CD8-positive, alpha-beta memory T cell (primary cell): ENCODE data around the gene SERPINB11. TPM values are rescaled to one million over a fixed set of nuclear protein-coding genes. Genes with fewer than 3 reads are reported as not detected.

Experiments used
- CTCF ChIA-PET: fragments of 350-600 bp; sonication (Branson Sonifier 250); formaldehyde crosslinking; loops from one replicate; lab custom pipeline; 2021; ENCODE audit warnings: antibody characterized with exemption; lab: Charles Lee
- POLR2A ChIA-PET: fragments of 350-600 bp; sonication (Branson Sonifier 250); formaldehyde crosslinking; loops from one replicate; lab custom pipeline; 2021; ENCODE audit warnings: antibody characterized with exemption; lab: Charles Lee
- DNase-seq, 5 donors: peaks; one replicate each; pipeline versions ENCODE4 v3.0.0 to v3.0.0-alpha.2; 2020 to 2022; ENCODE audit warnings: mixed read lengths in 1 of 5
- H3K27ac ChIP-seq: one replicate; pipeline ENCODE4 v1.7.0; 2013; ENCODE audit warnings: low read depth, mild to moderate bottlenecking, low read length, moderate library complexity
- H3K27me3 ChIP-seq: 2 replicates; pipeline ENCODE4 v1.7.0; 2013; ENCODE audit warnings: low read length, mild to moderate bottlenecking; ENCODE audit not compliant: insufficient read depth, poor library complexity, severe bottlenecking
- H3K36me3 ChIP-seq: 2 replicates; pipeline ENCODE4 v1.7.0; 2013; ENCODE audit warnings: mild to moderate bottlenecking, low read length, moderate library complexity; ENCODE audit not compliant: insufficient read depth
- H3K4me1 ChIP-seq: 2 replicates; pipeline ENCODE4 v1.7.0; 2013; ENCODE audit warnings: mild to moderate bottlenecking, low read length, moderate library complexity; ENCODE audit not compliant: insufficient read depth
- H3K4me3 ChIP-seq: 2 replicates; pipeline ENCODE4 v1.7.0; 2013; ENCODE audit warnings: mild to moderate bottlenecking, low read length
- H3K9me3 ChIP-seq: 2 replicates; pipeline ENCODE4 v1.7.0; 2013; ENCODE audit warnings: mild to moderate bottlenecking, low read length
- H3K27ac Mint-ChIP-seq, 8 donors: one replicate each; pipeline ENCODE4 v1.8.0; 2020 to 2021; ENCODE audit warnings: mixed read lengths in 8 of 8, mild to moderate bottlenecking in 6 of 8, inconsistent platforms in 3 of 8, moderate library complexity in 3 of 8
- H3K27me3 Mint-ChIP-seq, 2 donors: one replicate each; pipeline ENCODE4 v1.8.0; 2020 to 2021; ENCODE audit warnings: mixed read lengths in 2 of 2, mild to moderate bottlenecking in 1 of 2, moderate library complexity in 1 of 2
- H3K36me3 Mint-ChIP-seq, 3 donors: one replicate each; pipeline ENCODE4 v1.8.0; 2020 to 2021; ENCODE audit warnings: mixed read lengths in 3 of 3, inconsistent platforms in 1 of 3, mild to moderate bottlenecking in 1 of 3
- H3K4me1 Mint-ChIP-seq, 3 donors: one replicate each; pipeline ENCODE4 v1.8.0; 2020 to 2021; ENCODE audit warnings: mixed read lengths in 3 of 3, inconsistent platforms in 1 of 3, mild to moderate bottlenecking in 1 of 3
- H3K4me3 Mint-ChIP-seq, 7 donors: one replicate each; pipeline ENCODE4 v1.8.0; 2020 to 2021; ENCODE audit warnings: mixed read lengths in 7 of 7, mild to moderate bottlenecking in 6 of 7, moderate library complexity in 4 of 7, inconsistent platforms in 2 of 7
- H3K9me3 Mint-ChIP-seq, 5 donors: one replicate each; pipeline ENCODE4 v1.8.0; 2020 to 2022; ENCODE audit warnings: mixed read lengths in 5 of 5, mild to moderate bottlenecking in 3 of 5, moderate library complexity in 2 of 5, inconsistent platforms in 1 of 5
- polyA plus RNA-seq: library from polyadenylated mRNA; unstranded; fragments of 300-500 nt; fragmentation: Illumina TruSeq; gene quantifications from one replicate; pipeline ENCODE4 v1.2.3, GENCODE V29; 2021
- total RNA-seq, 2 experiments: library from RNA; stranded (reverse); gene quantifications; one replicate each; pipeline ENCODE4 v1.2.3, GENCODE V29; 2021

The SERPINB11 gene
- total and polyA plus RNA-seq, 3 experiments from 2014 or later, result not detected

- DNase-seq, result no peak
- H3K9me3 Mint-ChIP-seq, result peaks cover 0 to 4% (median 0%) of the 10 kb centered on the region in 5 donors
- no peaks in the 10 kb centered on the region for H3K36me3 ChIP-seq
- no peaks in the 10 kb centered on the region for H3K4me1 Mint-ChIP-seq
- no peaks in the 10 kb centered on the region for H3K36me3 Mint-ChIP-seq
- no peak overlapping the region for H3K4me3 Mint-ChIP-seq
- no peak overlapping the region for H3K27ac ChIP-seq
- H3K9me3 ChIP-seq, result no peaks in the 10 kb centered on the region
- H3K27me3 Mint-ChIP-seq, result peaks cover 0 to 9% of the 10 kb centered on the region in 2 donors
- ChIA-PET CTCF (no interaction called here), POLR2A (no interaction called here)
- H3K27me3 ChIP-seq, result no peaks in the 10 kb centered on the region
- no peak overlapping the region for H3K27ac Mint-ChIP-seq
- no peak overlapping the region for H3K4me3 ChIP-seq
- no peaks in the 10 kb centered on the region for H3K4me1 ChIP-seq
Measured at GRCh38 chr18:63681449-63682340, 21.1 kb upstream of the SERPINB11 start.

- Histone ChIP-seq H3K27ac (no peak overlapping the region), H3K36me3 (no peaks in the 10 kb centered on the region), H3K4me1 (no peaks in the 10 kb centered on the region), H3K9me3 (no peaks in the 10 kb centered on the region), H3K4me3 (no peak overlapping the region), H3K27me3 (no peaks in the 10 kb centered on the region)
- ChIA-PET CTCF (no interaction called here), POLR2A (no interaction called here)
- Mint-ChIP-seq H3K4me3 (no peak overlapping the region), H3K27me3 (peaks cover 0 to 9% of the 10 kb centered on the region in 2 donors), H3K4me1 (no peaks in the 10 kb centered on the region), H3K36me3 (no peaks in the 10 kb centered on the region), H3K27ac (no peak overlapping the region), H3K9me3 (peaks cover 0 to 4% (median 0%) of the 10 kb centered on the region in 5 donors)
- no peak for DNase-seq
Measured at GRCh38 chr18:63683152-63683551, 19.6 kb upstream of the SERPINB11 start.

GRCh38 chr18:63683890-63684289 is 18.9 kb upstream of the SERPINB11 start:
- POLR2A ChIA-PET, result no interaction called here
- H3K27ac Mint-ChIP-seq, result no peak overlapping the region
- H3K4me1 Mint-ChIP-seq, result no peaks in the 10 kb centered on the region
- no peaks in the 10 kb centered on the region for H3K36me3 ChIP-seq
- H3K4me3 ChIP-seq, result no peak overlapping the region
- peaks cover 0 to 9% of the 10 kb centered on the region in 2 donors for H3K27me3 Mint-ChIP-seq
- no peaks in the 10 kb centered on the region for H3K9me3 ChIP-seq
- H3K27ac ChIP-seq, result no peak overlapping the region
- H3K36me3 Mint-ChIP-seq, result no peaks in the 10 kb centered on the region
- no peaks in the 10 kb centered on the region for H3K27me3 ChIP-seq
- no peak for DNase-seq
- peaks cover 0 to 4% (median 0%) of the 10 kb centered on the region in 5 donors for H3K9me3 Mint-ChIP-seq
- H3K4me1 ChIP-seq, result no peaks in the 10 kb centered on the region
- CTCF ChIA-PET, result no interaction called here
- no peak overlapping the region for H3K4me3 Mint-ChIP-seq

- ChIA-PET POLR2A (no interaction called here), CTCF (no interaction called here)
- Mint-ChIP-seq H3K9me3 (peaks cover 0 to 7% (median 2%) of the 10 kb centered on the region in 5 donors), H3K27me3 (peaks cover 0 to 9% of the 10 kb centered on the region in 2 donors), H3K4me3 (no peak overlapping the region), H3K36me3 (no peaks in the 10 kb centered on the region), H3K4me1 (no peaks in the 10 kb centered on the region), H3K27ac (no peak overlapping the region)
- no peak overlapping the region for H3K4me3 ChIP-seq
- H3K9me3 ChIP-seq, result no peaks in the 10 kb centered on the region
- H3K36me3 ChIP-seq, result no peaks in the 10 kb centered on the region
- no peaks in the 10 kb centered on the region for H3K4me1 ChIP-seq
- DNase-seq, result no peak
- no peaks in the 10 kb centered on the region for H3K27me3 ChIP-seq
- no peak overlapping the region for H3K27ac ChIP-seq
Measured at GRCh38 chr18:63684718-63685117, 18.0 kb upstream of the SERPINB11 start.

- Mint-ChIP-seq H3K4me1 (no peaks in the 10 kb centered on the region), H3K27ac (no peak overlapping the region), H3K4me3 (no peak overlapping the region), H3K9me3 (peaks cover 0 to 17% (median 8%) of the 10 kb centered on the region in 5 donors), H3K36me3 (no peaks in the 10 kb centered on the region), H3K27me3 (peaks cover 0 to 9% of the 10 kb centered on the region in 2 donors)
- H3K36me3 ChIP-seq, result no peaks in the 10 kb centered on the region
- no peaks in the 10 kb centered on the region for H3K9me3 ChIP-seq
- H3K4me3 ChIP-seq, result no peak overlapping the region
- H3K27me3 ChIP-seq, result no peaks in the 10 kb centered on the region
- H3K4me1 ChIP-seq, result no peaks in the 10 kb centered on the region
- H3K27ac ChIP-seq, result no peak overlapping the region
- CTCF ChIA-PET, result no interaction called here
- DNase-seq, result no peak
- POLR2A ChIA-PET, result no interaction called here
Measured at GRCh38 chr18:63686871-63687270, 15.9 kb upstream of the SERPINB11 start.

- no peak for DNase-seq
- no peaks in the 10 kb centered on the region for H3K4me1 ChIP-seq
- no peak overlapping the region for H3K4me3 ChIP-seq
- no peaks in the 10 kb centered on the region for H3K4me1 Mint-ChIP-seq
- no peaks in the 10 kb centered on the region for H3K27me3 ChIP-seq
- H3K36me3 Mint-ChIP-seq, result no peaks in the 10 kb centered on the region
- ChIA-PET POLR2A (no interaction called here), CTCF (no interaction called here)
- H3K27ac Mint-ChIP-seq, result no peak overlapping the region
- no peak overlapping the region for H3K27ac ChIP-seq
- no peaks in the 10 kb centered on the region for H3K36me3 ChIP-seq
- H3K9me3 Mint-ChIP-seq, result peaks cover 3 to 22% (median 7%) of the 10 kb centered on the region in 5 donors
- H3K27me3 Mint-ChIP-seq, result peaks cover 0 to 6% of the 10 kb centered on the region in 2 donors
- no peaks in the 10 kb centered on the region for H3K9me3 ChIP-seq
- no peak overlapping the region for H3K4me3 Mint-ChIP-seq
Measured at GRCh38 chr18:63689064-63689463, 13.7 kb upstream of the SERPINB11 start.

GRCh38 chr18:63697097-63697660 is 5.6 kb upstream of the SERPINB11 start:
- no peaks in the 10 kb centered on the region for H3K4me1 ChIP-seq
- H3K27me3 Mint-ChIP-seq, result peaks cover 0 to 2% of the 10 kb centered on the region in 2 donors
- no peak for DNase-seq
- H3K4me3 ChIP-seq, result no peak overlapping the region
- no peak overlapping the region for H3K27ac ChIP-seq
- no peaks in the 10 kb centered on the region for H3K36me3 Mint-ChIP-seq
- no peaks in the 10 kb centered on the region for H3K4me1 Mint-ChIP-seq
- ChIA-PET POLR2A (no interaction called here), CTCF (no interaction called here)
- H3K36me3 ChIP-seq, result no peaks in the 10 kb centered on the region
- no peak overlapping the region for H3K4me3 Mint-ChIP-seq
- H3K27ac Mint-ChIP-seq, result no peak overlapping the region
- H3K9me3 Mint-ChIP-seq, result peaks cover 1 to 7% (median 5%) of the 10 kb centered on the region in 5 donors
- no peaks in the 10 kb centered on the region for H3K27me3 ChIP-seq
- no peaks in the 10 kb centered on the region for H3K9me3 ChIP-seq

- peaks cover 0 to 5% (median 0%) of the 10 kb centered on the region in 5 donors for H3K9me3 Mint-ChIP-seq
- POLR2A ChIA-PET, result no interaction called here
- Histone ChIP-seq H3K4me1 (no peaks in the 10 kb centered on the region), H3K4me3 (no peak overlapping the region), H3K9me3 (no peaks in the 10 kb centered on the region), H3K27me3 (no peaks in the 10 kb centered on the region), H3K27ac (no peak overlapping the region), H3K36me3 (no peaks in the 10 kb centered on the region)
- H3K27ac Mint-ChIP-seq, result peak overlapping the region in 1 of 8 donors; percentile 1
- CTCF ChIA-PET, result no interaction called here
- H3K36me3 Mint-ChIP-seq, result no peaks in the 10 kb centered on the region
- peaks cover 0 to 2% of the 10 kb centered on the region in 2 donors for H3K27me3 Mint-ChIP-seq
- H3K4me3 Mint-ChIP-seq, result no peak overlapping the region
- no peaks in the 10 kb centered on the region for H3K4me1 Mint-ChIP-seq
- DNase-seq, result no peak
Measured at GRCh38 chr18:63700501-63700900, 2.3 kb upstream of the SERPINB11 start.
